AG09309 (cell line): ENCODE measurements around the gene ZNF17.
A peak's percentile ranks its signal among the peaks of the same experiment; 100 is the strongest.

ENCODE experiments used
- DNase-seq: peaks from one replicate; pipeline ENCODE4 v3.0.0-alpha.2; 2010; ENCODE audit warnings: low read depth
- H3K4me3 ChIP-seq: 2 replicates; pipeline ENCODE4 v1.5.1; 2011; ENCODE audit warnings: mild to moderate bottlenecking, low read depth, low read length, moderate library complexity; ENCODE audit not compliant: control insufficient read depth
- CTCF ChIP-seq: IDR thresholded peaks from 2 replicates; pipeline ENCODE4 v1.5.1; 2011; ENCODE audit warnings: mild to moderate bottlenecking, low read depth, low read length, inconsistent platforms; ENCODE audit not compliant: insufficient read depth, control insufficient read depth; ENCODE audit errors: missing control alignments

Gene ZNF17

GRCh38 chr19:57443121-57443696 lies 32.2 kb downstream of the ZNF17 start:
- TF ChIP-seq CTCF: no peak
- no peak for DNase-seq

GRCh38 chr19:57452307-57452706 lies 41.3 kb downstream of the ZNF17 start:
- DNase-seq: no peak
- no peak for TF ChIP-seq CTCF
- H3K4me3 ChIP-seq: no peak overlapping the region

More at GRCh38 chr19:57443121-57443696, 32.2 kb downstream of the ZNF17 start:
- no peak overlapping the region for H3K4me3 ChIP-seq

- TF ChIP-seq CTCF: peak; percentile 71
- no peak overlapping the region for H3K4me3 ChIP-seq
- no peak for DNase-seq
Observed at GRCh38 chr19:57465680-57466381, 54.9 kb downstream of the ZNF17 start.

- no peak for DNase-seq
- TF ChIP-seq CTCF: no peak
Observed at GRCh38 chr19:57466489-57466888, 55.5 kb downstream of the ZNF17 start.

More at GRCh38 chr19:57466489-57466888, 55.5 kb downstream of the ZNF17 start:
- H3K4me3 ChIP-seq: no peak overlapping the region
